PC-9 (cell line): Measurements from ENCODE around the gene GALC.

Source experiments
- EZH2 ChIP-seq: fragments of 200-600 bp; sonication (generic); IDR thresholded peaks from 2 replicates; pipeline ENCODE4 v1.8.0; 2017; ENCODE audit warnings: antibody characterized with exemption, low read depth
- TF ChIP-seq, protein P1 (sequence below): fragments of 200-600 bp; sonication (generic); conservative IDR thresholded peaks from 2 replicates; pipeline ENCODE4 v1.6.1; 2017; ENCODE audit warnings: mixed run types, antibody characterized with exemption, mild to moderate bottlenecking, moderate library complexity

GRCh38 chr14:88040146-88040545 is 47.2 kb upstream of the GALC start:
- TF ChIP-seq, protein P1, sequence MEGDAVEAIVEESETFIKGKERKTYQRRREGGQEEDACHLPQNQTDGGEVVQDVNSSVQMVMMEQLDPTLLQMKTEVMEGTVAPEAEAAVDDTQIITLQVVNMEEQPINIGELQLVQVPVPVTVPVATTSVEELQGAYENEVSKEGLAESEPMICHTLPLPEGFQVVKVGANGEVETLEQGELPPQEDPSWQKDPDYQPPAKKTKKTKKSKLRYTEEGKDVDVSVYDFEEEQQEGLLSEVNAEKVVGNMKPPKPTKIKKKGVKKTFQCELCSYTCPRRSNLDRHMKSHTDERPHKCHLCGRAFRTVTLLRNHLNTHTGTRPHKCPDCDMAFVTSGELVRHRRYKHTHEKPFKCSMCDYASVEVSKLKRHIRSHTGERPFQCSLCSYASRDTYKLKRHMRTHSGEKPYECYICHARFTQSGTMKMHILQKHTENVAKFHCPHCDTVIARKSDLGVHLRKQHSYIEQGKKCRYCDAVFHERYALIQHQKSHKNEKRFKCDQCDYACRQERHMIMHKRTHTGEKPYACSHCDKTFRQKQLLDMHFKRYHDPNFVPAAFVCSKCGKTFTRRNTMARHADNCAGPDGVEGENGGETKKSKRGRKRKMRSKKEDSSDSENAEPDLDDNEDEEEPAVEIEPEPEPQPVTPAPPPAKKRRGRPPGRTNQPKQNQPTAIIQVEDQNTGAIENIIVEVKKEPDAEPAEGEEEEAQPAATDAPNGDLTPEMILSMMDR: no peak
- TF ChIP-seq EZH2: no peak
